AG04450 (cell line): ENCODE data around the gene MYF5. TPM values are rescaled to one million over a fixed set of nuclear protein-coding genes. Genes with fewer than 3 reads are reported as not detected.

Experiments
- CTCF ChIA-PET: fragments of 300-600, 350-600 bp; formaldehyde crosslinking; extraction: SDS; loops from one replicate; lab custom pipeline; 2022; ENCODE audit warnings: antibody characterized with exemption, inconsistent platforms; lab: Charles Lee
- POLR2A ChIA-PET: fragments of 350-600 bp; formaldehyde crosslinking; extraction: SDS; loops from one replicate; lab custom pipeline; 2021; ENCODE audit warnings: antibody characterized with exemption, inconsistent platforms; lab: Yijun Ruan, JAX
- DNase-seq: peaks from one replicate; pipeline ENCODE4 v3.0.0-alpha.2; 2011; ENCODE audit warnings: low read depth, low spot score
- H3K27ac ChIP-seq: one replicate; pipeline ENCODE4 v1.5.1; 2012; ENCODE audit warnings: low read depth, low read length, control low read depth
- H3K27me3 ChIP-seq: one replicate; pipeline ENCODE4 v1.6.0; 2012; ENCODE audit warnings: low read length; ENCODE audit not compliant: control insufficient read depth, insufficient read depth
- H3K4me3 ChIP-seq: 2 replicates; pipeline ENCODE4 v1.5.1; 2011; ENCODE audit warnings: mild to moderate bottlenecking, low read depth, low read length, control low read depth
- H3K9me3 ChIP-seq: 2 replicates; pipeline ENCODE4 v1.5.1; 2012; ENCODE audit warnings: low read length; ENCODE audit not compliant: control insufficient read depth, insufficient read depth
- CTCF ChIP-seq: IDR thresholded peaks from 2 replicates; pipeline ENCODE4 v1.5.1; 2011; ENCODE audit warnings: low read depth, low read length, control low read depth, inconsistent platforms
- polyA plus RNA-seq: library from polyadenylated mRNA; depleted of rRNA; stranded (reverse); fragments of >200 nt; gene quantifications from 2 replicates; pipeline ENCODE4 v1.2.3, GENCODE V29; 2011

Gene MYF5
- polyA plus RNA-seq, 1 experiment: not detected

- POLR2A ChIA-PET: no interaction called here
- Histone ChIP-seq H3K27ac (no peak overlapping the region), H3K27me3 (no peaks in the 10 kb centered on the region), H3K4me3 (no peak overlapping the region), H3K9me3 (peaks cover 9% of the 10 kb centered on the region)
- TF ChIP-seq CTCF: no peak
- DNase-seq: no peak
- CTCF ChIA-PET: no interaction called here
These were observed 3.8 kb downstream of the MYF5 start for GRCh38 chr12:80720516-80720915.

GRCh38 chr12:80721326-80721725 is 4.6 kb downstream of the MYF5 start:
- no peak for TF ChIP-seq CTCF
- peaks cover 9% of the 10 kb centered on the region for H3K9me3 ChIP-seq
- ChIA-PET POLR2A (no interaction called here), CTCF (no interaction called here)
- H3K27ac ChIP-seq: no peak overlapping the region
- DNase-seq: no peak
- no peak overlapping the region for H3K4me3 ChIP-seq
- no peaks in the 10 kb centered on the region for H3K27me3 ChIP-seq

- no peak for DNase-seq
- TF ChIP-seq CTCF: no peak
- POLR2A ChIA-PET: no interaction called here
These were observed 29.3 kb downstream of the MYF5 start for GRCh38 chr12:80745851-80746505.

GRCh38 chr12:80747800-80748199 is 31.1 kb downstream of the MYF5 start:
- no peak overlapping the region for H3K27ac ChIP-seq
- H3K27me3 ChIP-seq: no peaks in the 10 kb centered on the region
- TF ChIP-seq CTCF: no peak
- ChIA-PET CTCF (no interaction called here), POLR2A (no interaction called here)
- H3K9me3 ChIP-seq: no peaks in the 10 kb centered on the region
- no peak for DNase-seq
- no peak overlapping the region for H3K4me3 ChIP-seq

More at GRCh38 chr12:80745851-80746505, 29.3 kb downstream of the MYF5 start:
- Histone ChIP-seq H3K27me3 (no peaks in the 10 kb centered on the region), H3K4me3 (no peak overlapping the region), H3K9me3 (no peaks in the 10 kb centered on the region), H3K27ac (no peak overlapping the region)
- CTCF ChIA-PET: no interaction called here

GRCh38 chr12:80749456-80749855 is 32.7 kb downstream of the MYF5 start:
- H3K4me3 ChIP-seq: no peak overlapping the region
- H3K27ac ChIP-seq: no peak overlapping the region
- POLR2A ChIA-PET: no interaction called here
- CTCF ChIA-PET: no interaction called here
- no peak for DNase-seq
- no peaks in the 10 kb centered on the region for H3K9me3 ChIP-seq
- TF ChIP-seq CTCF: no peak
- H3K27me3 ChIP-seq: no peaks in the 10 kb centered on the region
